Smooth muscle cell (in vitro differentiated cells): ENCODE results near the gene PCED1B. TPM values are rescaled to one million over a fixed set of nuclear protein-coding genes. Genes with fewer than 3 reads are reported as not detected.
"Not testable (repeated sequence)": the region's sequence is repeated elsewhere in the genome, so short reads cannot be mapped to it uniquely, and the experiment has no call there.

ENCODE experiments used
- DNase-seq: peaks from one replicate; lab custom pipeline; 2025; ENCODE audit not compliant: unreplicated experiment; lab: John Stamatoyannopoulos, UW
- H2AFZ ChIP-seq: fragments of 200-600 bp; sonication (generic); 2 replicates; pipeline ENCODE4 v1.6.0; 2016; ENCODE audit warnings: antibody characterized with exemption, low read depth, mild to moderate bottlenecking
- H3F3A ChIP-seq: fragments of 200-600 bp; sonication (generic); 2 replicates; pipeline ENCODE4 v1.6.0; 2017; ENCODE audit warnings: antibody characterized with exemption, low read depth
- H3K27ac ChIP-seq: fragments of 200-600 bp; sonication (generic); 2 replicates; pipeline ENCODE4 v1.5.1; 2016; ENCODE audit warnings: low read depth, mild to moderate bottlenecking
- H3K27me3 ChIP-seq: fragments of 200-600 bp; sonication (generic); 2 replicates; pipeline ENCODE4 v1.6.1; 2016; ENCODE audit warnings: low read depth, mild to moderate bottlenecking
- H3K36me3 ChIP-seq: fragments of 200-600 bp; sonication (generic); 2 replicates; pipeline ENCODE4 v1.5.1; 2016; ENCODE audit warnings: low read depth
- H3K4me1 ChIP-seq: fragments of 200-600 bp; sonication (generic); 2 replicates; pipeline ENCODE4 v1.5.1; 2016; ENCODE audit warnings: low read depth
- H3K4me2 ChIP-seq: fragments of 200-600 bp; sonication (generic); 2 replicates; pipeline ENCODE4 v1.6.0; 2016; ENCODE audit warnings: mild to moderate bottlenecking
- H3K4me3 ChIP-seq: fragments of 200-600 bp; sonication (generic); 2 replicates; pipeline ENCODE4 v1.5.1; 2016; ENCODE audit warnings: mild to moderate bottlenecking
- H3K79me2 ChIP-seq: fragments of 200-600 bp; sonication (generic); 2 replicates; pipeline ENCODE4 v1.6.0; 2016; ENCODE audit warnings: low read depth, mild to moderate bottlenecking
- H3K9ac ChIP-seq: fragments of 200-600 bp; sonication (generic); 2 replicates; pipeline ENCODE4 v1.6.0; 2016; ENCODE audit warnings: low read depth
- H3K9me3 ChIP-seq: fragments of 200-600 bp; sonication (generic); replicated peaks from 2 replicates; pipeline ENCODE4 v1.5.1; 2016; ENCODE audit warnings: low read depth
- H4K20me1 ChIP-seq: fragments of 200-600 bp; sonication (generic); 2 replicates; pipeline ENCODE4 v1.6.0; 2016; ENCODE audit warnings: low read depth
- CTCF ChIP-seq: fragments of 200-600 bp; sonication (generic); IDR thresholded peaks from 2 replicates; pipeline ENCODE4 v1.5.1; 2017; ENCODE audit warnings: borderline replicate concordance, mild to moderate bottlenecking, antibody characterized with exemption; ENCODE audit not compliant: insufficient read depth, poor library complexity, severe bottlenecking
- WGBS: methylation state at CpG from one replicate; pipeline ENCODE4 v1.1.7; 2016; ENCODE audit warnings: low lambda C conversion rate; 5-methylcytosine and 5-hydroxymethylcytosine counted together
- polyA plus RNA-seq: library from polyadenylated mRNA; unstranded; fragments of >200 nt; fragmentation: Nextera tagmentation; extraction: Ambion mirVana; gene quantifications from 2 replicates; pipeline ENCODE4 v1.2.1, GENCODE V29; 2016
- total RNA-seq: library from RNA; depleted of rRNA; stranded (reverse); fragments of >200 nt; gene quantifications from 2 replicates; pipeline ENCODE4 v1.2.3, GENCODE V29; 2014

PCED1B gene
- total and polyA plus RNA-seq, 2 experiments from 2014 or later: 2.7 to 3.5 TPM

DNA sequence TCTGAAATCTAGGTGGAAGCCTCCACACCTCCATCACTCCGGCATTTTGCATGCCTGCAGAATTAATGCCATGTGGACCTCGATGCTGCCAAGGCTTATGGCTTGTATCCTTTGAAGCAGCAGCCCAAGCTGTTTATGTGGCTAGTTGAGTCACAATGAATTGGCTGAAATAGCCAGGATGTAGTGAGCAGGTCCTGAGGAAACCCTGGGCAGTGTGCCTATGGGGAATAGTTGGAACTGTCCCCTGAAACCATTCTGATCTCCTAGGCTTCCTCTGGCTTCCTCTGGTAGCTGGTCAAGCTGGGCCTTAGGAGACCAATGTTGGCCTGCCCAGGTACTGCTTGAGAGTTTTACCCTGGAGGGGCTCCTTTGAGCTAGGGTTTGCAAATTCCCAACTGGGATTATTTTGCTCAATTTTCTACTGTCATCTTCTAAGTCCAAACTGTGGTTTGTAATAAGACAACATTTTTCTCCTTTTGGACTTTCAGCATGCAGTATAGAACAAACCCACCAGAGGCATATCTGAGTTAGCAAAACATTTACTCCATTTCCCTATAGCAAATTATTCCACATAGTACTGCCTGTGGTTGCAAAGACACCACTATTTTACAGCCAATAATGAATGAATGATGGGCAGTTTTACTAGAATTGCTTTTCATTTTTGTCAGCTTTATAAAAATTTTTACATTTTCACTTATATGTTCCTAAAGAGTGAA, 85.5 kb downstream of the PCED1B start:
- H3K36me3 ChIP-seq: no peaks in the 10 kb centered on the region
- H3K79me2 ChIP-seq: no peaks in the 10 kb centered on the region
- H3K4me2 ChIP-seq: no peak overlapping the region
- H3K4me1 ChIP-seq: peaks cover 4% of the 10 kb centered on the region
- no peak overlapping the region for H3K4me3 ChIP-seq
- H3K9ac ChIP-seq: no peak overlapping the region
- no peaks in the 10 kb centered on the region for H3K9me3 ChIP-seq
- no peak overlapping the region for H3K27ac ChIP-seq
- 85% methylated on average over 2 of the region's 2 CpGs for WGBS
- no peaks in the 10 kb centered on the region for H4K20me1 ChIP-seq
- H3F3A ChIP-seq: no peaks in the 10 kb centered on the region
- no peaks in the 10 kb centered on the region for H3K27me3 ChIP-seq
- no peak overlapping the region for H2AFZ ChIP-seq
- no peak for TF ChIP-seq CTCF
- DNase-seq: no peak

GRCh38 chr12:47165934-47166333, 86.5 kb downstream of the PCED1B start:
- Histone ChIP-seq H3K79me2 (no peaks in the 10 kb centered on the region), H3K9me3 (no peaks in the 10 kb centered on the region), H3K9ac (no peak overlapping the region), H3K27me3 (no peaks in the 10 kb centered on the region), H3K36me3 (no peaks in the 10 kb centered on the region), H4K20me1 (no peaks in the 10 kb centered on the region), H3K27ac (no peak overlapping the region), H2AFZ (peak overlapping the region; percentile 10), H3K4me1 (peaks cover 4% of the 10 kb centered on the region), H3K4me2 (peak overlapping the region; percentile 28), H3F3A (no peaks in the 10 kb centered on the region), H3K4me3 (no peak overlapping the region)
- TF ChIP-seq CTCF: no peak
- 18% methylated on average over 5 of the region's 5 CpGs for WGBS
- no peak for DNase-seq

DNA sequence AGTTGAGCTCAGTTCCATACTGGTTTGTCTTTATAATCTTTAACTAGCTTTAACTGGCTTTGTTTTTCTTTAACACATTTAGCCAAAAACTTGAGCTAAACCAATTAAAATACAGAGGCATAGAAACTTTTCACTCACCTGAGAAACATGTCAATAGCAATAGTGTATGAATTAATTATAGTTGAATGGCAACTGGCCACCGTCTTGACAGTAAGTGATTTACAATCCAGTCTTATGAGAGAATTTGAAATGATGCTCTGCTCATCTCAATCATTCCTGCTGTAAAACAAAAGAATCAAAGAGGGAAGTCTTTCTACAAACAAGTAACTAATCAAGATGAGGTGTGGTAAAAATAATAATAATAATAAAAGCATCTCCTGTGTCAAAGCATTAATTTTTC, 86.9 kb downstream of the PCED1B start:
- TF ChIP-seq CTCF: no peak
- Histone ChIP-seq H3K27me3 (no peaks in the 10 kb centered on the region), H3K4me3 (no peak overlapping the region), H3K4me2 (peak overlapping the region; percentile 28), H3F3A (no peaks in the 10 kb centered on the region), H3K4me1 (peaks cover 4% of the 10 kb centered on the region), H3K9ac (no peak overlapping the region), H3K36me3 (no peaks in the 10 kb centered on the region), H3K79me2 (no peaks in the 10 kb centered on the region), H3K9me3 (no peaks in the 10 kb centered on the region), H3K27ac (no peak overlapping the region), H4K20me1 (no peaks in the 10 kb centered on the region), H2AFZ (peak overlapping the region; percentile 10)
- no peak for DNase-seq
- WGBS: 60% methylated on average over 1 of the region's 1 CpG

DNA sequence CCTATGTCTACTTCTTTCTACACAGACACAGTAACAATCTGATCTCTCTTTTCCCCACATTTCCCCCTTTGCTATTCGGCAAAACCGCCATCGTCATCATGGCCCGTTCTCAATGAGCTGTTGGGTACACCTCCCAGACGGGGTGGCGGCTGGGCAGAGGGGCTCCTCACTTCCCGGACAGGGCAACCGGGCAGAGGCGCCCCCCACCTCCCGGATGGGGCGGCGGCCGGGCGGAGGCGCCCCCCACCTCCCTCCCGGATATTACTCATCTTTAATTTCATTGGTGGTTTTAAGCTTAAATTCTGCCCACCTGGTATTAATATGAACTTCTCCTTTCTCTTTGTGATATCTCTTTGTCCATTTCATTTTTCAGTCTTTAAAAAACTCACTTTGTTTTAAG, 90.9 kb downstream of the PCED1B start:
- H3K9ac ChIP-seq, H3K4me2 ChIP-seq, H4K20me1 ChIP-seq, DNase-seq, H3K27me3 ChIP-seq, H3K36me3 ChIP-seq, H3K79me2 ChIP-seq, H3K27ac ChIP-seq, H3F3A ChIP-seq, H2AFZ ChIP-seq, H3K9me3 ChIP-seq, H3K4me1 ChIP-seq, H3K4me3 ChIP-seq: not testable (repeated sequence)
- WGBS: 95% methylated on average over 16 of the region's 16 CpGs
